HG03571 (cell line): Measurements from ENCODE around the gene FYN.
"Not testable (repeated sequence)": the region's sequence is repeated elsewhere in the genome, so short reads cannot be mapped to it uniquely, and the experiment has no call there.

ENCODE experiments used
- ATAC-seq: cut with Tn5 transposase; IDR thresholded peaks from one replicate; pipeline ENCODE4 v1.9.1; 2021; ENCODE audit not compliant: unreplicated experiment

Gene FYN

DNA sequence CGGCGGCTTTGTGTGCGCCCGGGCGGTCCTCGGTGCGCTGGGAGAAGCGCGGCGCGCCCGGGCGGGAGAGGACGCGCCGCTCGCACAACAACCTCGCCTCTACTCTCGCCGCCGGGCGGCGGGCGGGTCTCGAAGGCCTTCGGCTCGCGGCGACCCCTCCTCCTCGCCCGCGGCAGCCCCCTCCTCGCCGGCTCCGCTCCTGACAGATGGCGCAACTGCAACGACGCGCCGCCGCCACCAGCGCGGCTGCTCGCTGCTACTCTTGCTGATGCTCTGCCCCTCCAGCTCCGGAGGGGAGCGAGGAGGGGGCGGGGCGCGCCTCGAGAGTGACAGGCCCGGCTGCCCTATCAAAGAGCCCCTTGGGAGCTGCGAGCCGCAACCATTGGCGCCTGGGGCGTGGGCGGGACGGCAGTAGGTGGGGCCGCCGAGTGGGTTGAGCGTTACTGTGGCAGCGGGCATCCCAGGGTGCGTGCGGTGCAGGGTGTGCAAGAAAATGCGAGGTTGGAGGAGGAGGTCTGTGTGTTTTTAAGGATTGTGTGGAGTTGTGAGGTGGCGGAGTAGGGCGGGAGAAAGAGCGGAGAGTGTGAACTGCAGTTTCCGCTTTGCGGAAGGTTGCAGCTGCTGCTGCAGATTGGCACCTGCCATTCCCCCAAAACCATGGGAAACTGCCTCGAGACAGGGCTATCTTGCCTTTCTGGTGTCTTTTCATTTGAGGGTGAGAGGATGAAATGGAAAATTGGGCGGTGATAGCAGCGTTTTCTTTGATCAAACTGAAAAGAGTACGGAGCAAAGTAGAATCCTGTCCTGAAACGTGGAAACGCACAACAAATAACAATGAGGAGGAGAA is at the start of gene FYN:
Gene FYN, minus strand, starts transcription at position 275 of the 847 bp plus-strand sequence. CDS start 153,401 bp downstream, outside the sequence.
- peak; percentile 98 for ATAC-seq

DNA sequence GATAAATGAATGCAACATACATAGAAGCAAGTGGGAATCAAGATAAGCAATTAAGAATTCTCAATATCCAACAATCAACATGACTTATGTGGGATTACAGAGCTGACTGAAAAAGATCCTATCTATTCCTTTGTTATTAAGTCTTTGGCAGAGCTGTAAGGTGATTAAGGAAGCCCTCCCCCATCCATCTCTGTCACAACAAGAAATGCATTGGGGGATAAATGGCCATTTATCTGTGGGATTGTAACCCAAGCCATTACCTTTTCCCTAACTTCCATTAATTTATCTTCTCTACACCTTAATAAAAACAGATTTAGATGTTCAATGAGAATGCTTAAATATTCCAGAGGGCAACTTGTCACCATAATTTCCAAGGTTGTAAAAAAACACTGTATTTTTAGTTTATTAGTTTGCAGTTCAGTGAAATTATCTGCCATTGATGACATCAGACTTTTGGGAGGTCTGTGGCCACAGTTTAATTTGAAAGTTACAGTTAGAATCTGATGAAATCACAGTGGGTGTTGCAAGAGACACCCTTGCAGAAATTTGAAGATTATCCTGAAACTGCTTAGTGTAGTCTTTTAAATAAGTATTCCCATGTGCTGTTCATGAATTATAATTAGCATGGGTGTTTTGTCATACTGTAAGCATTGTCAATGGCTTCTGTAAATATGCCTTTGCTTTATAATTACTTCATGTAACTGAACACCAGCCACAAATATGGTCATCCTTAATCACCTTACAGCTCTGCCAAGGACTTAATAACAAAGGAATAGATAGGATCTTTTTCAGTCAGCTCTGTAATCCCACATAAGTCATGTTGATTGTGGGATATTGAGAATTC is 49.4 kb upstream of the FYN start:
- ATAC-seq: no peak

DNA sequence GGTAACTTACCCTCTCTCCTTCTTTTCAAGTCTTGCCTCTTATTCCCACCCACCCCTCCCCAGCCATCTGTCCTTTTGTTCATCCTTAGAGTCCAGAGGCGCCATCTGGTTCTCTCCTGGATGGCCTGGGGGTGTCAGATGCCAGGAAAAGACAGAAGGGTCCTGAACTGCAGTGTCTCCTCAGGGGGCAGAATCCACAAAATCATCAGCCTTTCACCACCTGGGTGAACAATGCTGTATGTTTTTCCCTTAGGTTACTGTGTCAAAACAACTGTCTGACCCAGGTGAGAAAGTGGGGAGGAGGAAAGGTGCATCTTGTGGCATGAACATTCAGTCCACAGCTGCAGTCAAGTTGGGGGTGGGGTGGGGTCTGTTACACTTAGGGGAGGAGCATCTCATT is 47.9 kb upstream of the FYN start:
- no peak for ATAC-seq

DNA sequence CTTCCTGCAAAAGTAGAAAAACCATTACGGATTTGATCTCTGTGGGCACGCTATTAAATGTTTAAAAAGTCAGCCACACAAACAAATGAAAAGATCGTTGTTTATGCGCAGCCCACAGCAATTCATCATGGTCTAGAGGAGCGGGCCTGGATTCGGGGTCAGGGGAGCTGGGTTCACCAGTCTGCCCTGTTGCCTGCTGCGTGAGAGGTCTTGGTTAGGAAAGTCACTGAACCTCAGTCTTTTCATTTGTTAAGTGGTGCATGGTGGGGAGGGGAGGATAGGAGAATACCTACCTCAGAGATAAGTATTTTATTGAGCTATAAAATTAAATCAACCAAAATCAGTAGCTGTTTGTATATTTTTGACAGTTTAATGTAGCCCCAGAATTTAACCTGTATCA is 47.3 kb upstream of the FYN start:
- ATAC-seq: no peak

DNA sequence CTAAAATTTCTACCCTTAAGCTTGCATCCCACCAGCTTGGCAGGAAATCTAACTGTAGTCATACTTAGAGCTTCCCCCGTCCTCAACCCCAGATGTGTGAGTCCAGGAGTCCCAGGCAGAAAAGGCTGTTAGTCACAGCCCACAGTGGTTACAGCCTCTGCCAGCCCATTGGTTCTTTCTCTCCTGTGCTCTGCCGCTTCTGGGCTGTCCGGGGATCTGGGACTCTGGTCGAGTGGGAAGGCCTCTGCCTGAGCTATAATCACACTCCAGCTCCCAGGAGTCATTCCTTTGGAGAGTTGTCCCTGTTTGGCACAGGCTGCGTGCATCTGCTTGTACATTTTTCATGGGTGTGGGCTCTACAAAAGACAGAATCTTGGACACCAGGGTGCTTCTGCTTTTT is 45.6 kb upstream of the FYN start:
- ATAC-seq: no peak

DNA sequence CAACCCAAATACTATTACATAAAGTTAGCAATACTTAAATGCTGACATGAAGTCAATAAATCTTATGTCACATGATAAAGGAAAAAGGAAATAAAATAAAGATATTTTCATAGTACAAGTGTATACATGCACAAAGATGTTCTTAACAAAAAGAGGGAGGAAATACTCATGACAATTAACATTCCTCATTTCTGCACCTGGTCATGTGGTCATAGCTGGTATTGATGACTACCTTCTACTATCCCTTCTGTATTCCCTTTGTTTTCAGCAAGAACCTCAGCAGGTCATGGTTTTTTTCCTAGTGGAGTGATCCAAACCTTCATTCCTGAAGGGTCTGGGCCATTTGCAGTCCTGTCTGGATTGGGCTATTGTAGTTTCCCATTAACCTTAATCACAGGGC is 43.5 kb upstream of the FYN start:
- ATAC-seq: no peak

DNA sequence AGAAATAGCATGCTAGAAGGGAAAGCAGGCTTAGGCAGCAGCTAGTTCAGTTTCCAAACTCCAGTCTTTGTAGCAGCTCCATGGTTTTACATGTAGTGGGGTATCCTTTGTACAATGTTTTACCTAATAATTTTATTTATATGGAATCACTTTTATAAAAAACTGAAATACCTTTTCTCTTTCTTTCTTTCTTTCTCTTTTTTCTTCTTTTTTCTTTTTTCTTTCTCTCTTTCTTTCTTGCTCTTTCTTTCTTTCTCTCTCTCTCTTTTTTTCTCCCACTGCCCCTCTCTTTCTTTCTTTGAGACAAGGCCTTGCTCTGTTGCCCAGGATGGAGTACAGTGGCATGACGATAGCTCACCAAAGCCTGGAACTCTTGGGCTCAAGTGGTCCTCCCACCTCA is 41.4 kb upstream of the FYN start:
- no peak for ATAC-seq

DNA sequence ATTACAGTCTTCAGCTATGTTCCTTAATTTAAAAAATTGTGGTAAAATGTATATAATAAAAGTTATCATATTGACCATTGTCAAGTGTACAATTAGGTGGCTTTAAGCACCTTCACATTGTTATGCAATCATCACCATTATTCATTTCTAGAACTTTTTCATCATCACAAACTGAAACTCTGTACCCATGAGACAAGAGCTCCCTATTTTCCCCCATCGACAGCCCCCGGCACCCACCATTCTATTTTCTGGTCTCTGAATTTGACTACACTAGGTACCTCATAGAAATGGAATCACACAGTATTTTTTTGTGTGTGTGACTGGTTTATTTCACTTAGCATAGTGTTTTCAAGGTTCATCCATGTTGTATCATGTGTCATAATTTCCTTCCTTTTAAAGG is 39.7 kb upstream of the FYN start:
- ATAC-seq: no peak

DNA sequence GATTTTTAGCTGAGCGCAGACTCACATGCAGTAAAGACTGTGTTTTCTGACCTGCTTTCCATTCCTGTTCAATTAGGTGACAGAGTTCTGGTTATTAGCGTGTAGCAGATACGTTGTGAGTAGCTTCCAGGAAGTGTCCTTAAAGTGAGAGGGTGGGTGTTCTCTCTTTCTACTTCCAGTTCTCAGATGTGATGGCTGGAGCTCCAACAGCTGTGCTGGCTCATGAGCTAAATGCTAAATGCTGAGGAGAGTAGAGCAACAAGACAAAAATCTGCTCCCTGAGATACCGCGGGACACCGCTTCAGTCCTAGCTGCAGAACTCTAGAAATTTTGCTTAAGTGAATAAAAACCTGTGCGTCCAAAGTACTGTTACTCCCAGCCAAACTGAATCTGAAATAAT is 38.2 kb upstream of the FYN start:
- ATAC-seq: no peak

DNA sequence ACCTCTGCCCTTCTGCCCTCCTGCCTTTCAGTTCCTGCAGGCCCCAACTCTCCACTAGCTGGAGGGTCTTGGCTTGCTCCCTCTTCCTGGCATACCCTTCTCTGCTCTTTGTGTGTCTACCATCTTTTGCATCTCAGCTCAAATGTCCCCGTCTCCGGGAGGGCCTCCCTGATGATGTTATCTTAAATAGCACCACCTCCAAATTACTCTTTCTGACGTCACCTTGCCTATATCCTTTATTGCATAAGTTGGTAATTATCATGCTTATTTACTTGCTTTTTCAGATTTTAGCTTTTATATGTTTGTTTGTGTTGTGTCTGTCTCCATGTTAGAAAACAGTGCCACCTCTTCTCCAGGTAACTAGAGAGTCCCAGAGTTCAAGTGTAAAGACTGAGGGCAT is 36.0 kb upstream of the FYN start:
- ATAC-seq: no peak

DNA sequence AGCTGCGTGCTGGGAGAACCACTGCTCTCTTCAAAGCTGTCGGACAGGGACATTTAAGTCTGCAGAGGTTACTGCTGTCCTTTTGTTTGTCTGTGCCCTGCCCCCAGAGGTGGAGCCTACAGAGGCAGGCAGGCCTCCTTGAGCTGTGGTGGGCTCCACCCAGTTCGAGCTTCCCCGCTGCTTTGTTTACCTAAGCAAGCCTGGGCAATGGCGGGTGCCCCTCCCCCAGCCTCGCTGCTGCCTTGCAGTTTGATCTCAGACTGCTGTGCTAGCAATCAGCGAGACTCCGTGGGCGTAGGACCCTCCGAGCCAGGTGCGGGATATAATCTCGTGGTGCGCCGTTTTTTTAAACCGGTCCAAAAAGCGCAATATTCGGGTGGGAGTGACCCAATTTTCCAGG is 35.1 kb upstream of the FYN start:
- ATAC-seq: not testable (repeated sequence)

DNA sequence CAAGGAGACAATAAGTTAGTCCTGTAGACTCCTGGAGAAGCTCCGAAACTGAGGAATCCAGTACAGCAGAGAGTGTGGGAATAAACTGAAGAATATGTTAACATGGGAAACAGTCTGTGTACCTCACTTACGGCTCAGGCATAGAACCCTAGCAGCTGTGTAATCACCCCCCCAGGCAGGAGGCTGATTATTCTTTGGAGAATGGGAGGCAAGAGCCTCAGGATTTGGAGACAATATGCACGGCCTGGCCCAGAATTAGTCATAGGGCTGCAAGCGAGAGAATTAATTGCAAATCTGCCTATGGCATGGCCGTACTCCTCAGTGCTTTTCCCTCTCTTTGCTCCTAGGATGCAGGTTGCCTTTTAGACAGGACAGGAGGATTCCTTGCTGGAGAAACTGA is 27.5 kb upstream of the FYN start:
- ATAC-seq: no peak

DNA sequence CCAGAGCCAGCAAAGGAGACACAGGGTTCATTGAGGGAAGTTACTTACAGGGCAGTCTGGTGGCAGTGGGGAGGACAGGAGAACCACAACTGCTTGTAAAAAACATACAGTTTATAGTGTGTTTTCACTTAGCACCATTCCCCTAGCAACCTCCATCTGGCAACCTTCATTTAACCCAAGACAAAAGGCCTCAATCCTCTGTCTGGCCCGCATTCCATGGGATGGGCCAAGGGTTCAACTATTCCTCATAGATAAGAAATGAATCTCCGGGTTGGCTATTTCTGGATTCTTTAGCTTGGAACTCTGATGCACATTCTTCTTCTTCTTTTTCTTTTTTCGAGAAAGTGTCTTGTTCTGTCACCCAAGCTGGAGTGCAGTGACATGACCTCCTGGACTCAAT is 26.3 kb upstream of the FYN start:
- no peak for ATAC-seq

DNA sequence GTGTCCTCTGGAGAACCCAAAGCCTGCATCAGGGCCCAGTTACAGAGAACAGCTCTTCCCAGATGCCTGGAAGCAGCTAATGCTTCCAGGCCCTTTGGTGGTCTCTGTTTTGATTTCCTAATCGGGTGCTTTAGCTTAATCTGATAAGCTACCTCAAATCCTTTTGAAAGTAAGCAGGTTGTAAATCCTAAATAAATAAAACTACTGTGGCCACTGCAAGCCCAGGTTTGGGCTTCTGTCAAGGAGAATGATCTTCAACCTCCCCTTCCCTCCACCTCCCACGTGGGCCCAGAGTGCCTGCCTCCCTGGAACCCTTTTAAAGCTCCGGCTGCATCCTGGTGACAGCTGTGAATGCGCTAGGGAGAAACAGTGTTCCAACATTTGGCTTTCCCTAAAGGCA is 25.2 kb upstream of the FYN start:
- no peak for ATAC-seq

DNA sequence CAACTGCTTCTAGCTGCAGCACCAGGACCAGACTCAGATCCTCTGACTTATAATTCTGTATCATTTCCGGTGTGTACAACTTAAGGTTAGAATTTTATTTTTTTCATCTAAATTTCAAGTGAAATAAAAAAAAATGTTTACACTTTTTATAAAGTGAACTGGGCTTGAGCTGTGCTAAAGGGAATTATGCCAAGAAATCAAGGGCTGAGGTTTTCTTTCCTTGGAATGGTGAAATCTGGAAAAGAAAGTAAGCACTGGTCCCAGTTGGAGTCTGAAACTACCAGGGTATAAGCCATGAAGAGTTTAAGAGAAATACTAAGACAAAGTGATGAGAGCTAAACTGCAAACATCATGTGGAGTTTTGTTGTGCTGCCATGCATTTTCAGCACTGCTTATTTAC is 21.7 kb upstream of the FYN start:
- ATAC-seq: no peak

DNA sequence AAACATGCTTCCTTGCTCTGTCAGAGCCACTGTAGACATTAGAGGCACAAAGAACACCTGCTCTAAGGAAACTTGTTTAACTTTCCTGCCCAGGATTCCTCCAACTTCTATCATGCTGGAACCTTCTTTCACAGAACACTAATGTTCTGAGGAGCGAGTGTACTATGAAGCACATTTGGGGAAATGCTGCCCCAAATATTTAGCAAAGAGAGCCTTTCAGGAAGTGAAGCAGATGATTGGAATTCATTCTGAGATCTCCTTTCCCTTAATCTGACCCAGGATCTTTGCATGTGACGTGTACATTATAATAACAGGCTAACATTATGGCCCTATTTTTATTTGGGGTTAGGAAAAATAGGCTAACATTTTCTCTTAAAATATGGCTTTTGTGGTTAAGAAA is 21.0 kb upstream of the FYN start:
- ATAC-seq: no peak

DNA sequence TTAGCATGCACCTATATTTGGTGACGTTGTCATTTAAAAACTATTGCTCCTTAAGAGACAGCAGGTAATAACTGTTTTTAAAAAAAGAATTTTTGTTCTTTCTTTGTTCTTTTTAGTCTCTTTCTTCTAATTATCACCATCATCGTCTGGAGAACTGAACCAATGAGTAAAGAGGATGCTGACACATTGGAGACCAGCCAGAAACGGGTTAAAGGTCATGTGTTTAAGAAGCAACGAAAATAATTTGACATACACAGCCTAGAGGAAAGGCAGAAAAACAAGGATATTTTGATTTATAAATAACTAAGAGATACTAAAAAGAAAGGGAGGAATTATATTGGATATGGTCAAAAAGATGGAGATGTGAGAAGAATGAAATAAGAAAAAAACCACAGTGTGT is 19.2 kb upstream of the FYN start:
- no peak for ATAC-seq

DNA sequence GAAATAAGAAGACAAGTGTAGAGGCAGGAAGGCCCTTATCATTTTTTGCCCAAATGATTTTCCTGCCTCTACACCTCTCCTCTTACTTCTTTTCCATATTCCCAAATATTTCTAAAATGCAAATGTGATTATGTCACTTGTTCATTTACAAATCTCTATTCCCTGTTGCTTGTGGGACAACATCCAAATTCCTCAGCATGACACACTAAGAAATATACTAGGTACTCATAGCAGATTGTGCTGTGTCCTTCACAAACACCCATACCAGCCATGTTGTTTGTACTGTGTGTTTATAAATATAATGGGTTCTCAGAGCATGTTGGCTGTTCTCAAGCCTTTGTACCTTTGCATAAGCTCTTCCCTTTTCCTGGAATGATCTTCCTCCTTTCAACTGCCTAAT is 17.7 kb upstream of the FYN start:
- no peak for ATAC-seq

DNA sequence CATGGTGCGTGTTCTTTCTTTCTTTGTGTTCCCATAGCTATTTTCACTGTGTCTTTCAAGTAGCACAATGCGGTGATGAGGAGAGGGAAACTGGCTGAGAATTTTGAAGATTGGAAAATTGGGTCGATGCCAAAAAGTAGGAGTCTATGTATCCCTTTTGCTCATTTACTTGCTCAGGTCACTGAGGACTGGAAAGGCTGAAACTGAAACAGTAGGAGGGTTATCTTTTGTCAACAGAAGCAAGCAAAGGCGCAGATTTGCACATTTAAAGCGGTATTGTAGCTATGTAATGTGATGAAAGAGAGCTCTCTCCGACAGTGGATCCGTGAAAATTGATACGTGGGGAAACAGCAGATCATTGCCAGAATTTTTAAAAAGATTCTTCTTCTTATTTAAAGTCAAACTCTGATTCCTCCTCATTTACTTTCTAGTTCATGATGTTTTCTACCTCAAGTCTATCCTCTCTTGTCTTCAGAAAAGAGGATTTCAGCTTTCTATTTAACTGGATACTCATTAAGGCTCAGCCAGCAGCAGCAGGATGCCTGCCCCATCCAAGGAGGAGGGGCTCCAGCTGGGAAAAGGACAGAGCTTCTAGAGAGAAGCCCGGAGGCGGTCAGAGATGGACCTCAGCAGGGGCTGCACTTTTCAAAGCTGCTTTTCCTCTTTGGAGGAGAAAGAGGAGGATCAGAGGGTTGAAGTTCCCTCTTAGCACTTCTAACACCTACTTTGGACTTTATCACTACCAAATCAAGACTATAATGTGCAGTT is 15.9 kb upstream of the FYN start:
- no peak for ATAC-seq

DNA sequence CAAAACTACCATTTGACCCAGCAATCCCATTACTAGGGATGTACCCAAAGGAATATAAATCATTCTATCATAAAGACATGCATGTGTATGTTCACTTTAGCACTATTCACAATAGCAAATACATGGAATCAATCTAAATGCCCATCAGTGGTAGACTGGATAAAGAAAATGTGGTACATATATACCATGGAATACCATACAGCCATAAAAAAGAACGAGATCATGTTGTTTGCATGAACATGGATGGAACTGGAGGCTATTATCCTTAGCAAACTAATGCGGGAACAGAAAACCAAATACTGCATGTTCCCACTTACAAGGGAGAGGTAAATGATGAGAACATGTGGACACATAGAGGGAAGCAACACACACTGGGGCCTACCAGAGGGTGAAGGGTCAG is 13.5 kb upstream of the FYN start:
- not testable (repeated sequence) for ATAC-seq

DNA sequence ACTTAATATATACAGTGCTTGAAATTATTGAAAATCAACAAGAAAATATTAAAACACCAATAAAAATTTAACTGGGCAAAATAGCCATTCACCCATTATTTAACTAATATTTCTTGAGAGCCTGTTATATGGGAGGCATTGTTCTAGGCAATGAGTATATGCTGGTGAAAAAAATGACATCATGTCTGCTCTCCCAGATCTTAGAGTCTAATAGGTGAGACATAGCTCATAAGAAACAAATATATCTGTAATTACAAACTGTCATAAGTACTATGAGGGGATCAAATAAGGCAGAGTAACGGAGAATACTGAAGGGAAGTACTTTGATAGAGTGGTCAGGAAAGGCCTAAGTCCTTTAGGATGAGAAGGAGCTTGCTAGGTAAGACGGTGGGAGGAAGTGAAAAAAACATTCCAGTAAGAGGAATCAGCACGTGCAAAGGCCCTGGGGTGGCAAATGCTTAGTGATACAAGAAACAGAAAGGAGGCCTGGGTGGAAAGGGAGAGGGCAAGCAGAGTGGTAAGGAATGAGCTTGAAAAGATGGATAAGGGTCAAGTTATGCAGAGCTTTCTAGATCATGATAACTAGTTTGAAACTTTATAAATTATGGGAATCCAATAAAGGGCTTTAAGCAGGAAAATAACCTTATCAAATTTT is 12.2 kb upstream of the FYN start:
- ATAC-seq: no peak
